ENCODE results near the gene PMS2.

DNA sequence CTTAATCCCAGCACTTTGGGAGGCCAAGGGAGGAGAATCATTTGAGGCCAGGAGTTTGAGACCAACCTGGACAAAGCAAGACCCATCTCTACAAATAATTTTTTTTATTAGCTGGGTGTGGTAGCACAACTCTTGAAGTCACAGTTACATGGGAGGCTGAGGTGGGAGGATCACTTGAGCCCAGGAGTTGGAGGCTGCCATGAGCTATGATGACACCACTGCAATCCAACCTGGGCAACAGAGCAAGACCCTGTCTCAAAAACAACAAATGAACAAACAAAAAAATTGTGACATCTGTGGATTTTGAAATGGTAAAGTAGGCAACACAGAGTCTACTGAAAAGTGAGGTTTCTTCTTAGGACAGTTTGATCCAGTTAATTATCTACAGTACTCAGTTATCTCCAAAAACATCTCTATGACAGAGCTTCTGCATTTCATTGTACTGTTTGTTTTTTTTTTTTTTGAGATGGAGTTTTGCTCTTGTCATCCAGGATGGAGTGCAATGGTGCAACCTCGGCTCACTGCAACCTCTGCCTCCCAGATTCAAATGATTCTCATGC is 19.0 kb upstream of the PMS2 start:
- TF ChIP-seq, protein P1, sequence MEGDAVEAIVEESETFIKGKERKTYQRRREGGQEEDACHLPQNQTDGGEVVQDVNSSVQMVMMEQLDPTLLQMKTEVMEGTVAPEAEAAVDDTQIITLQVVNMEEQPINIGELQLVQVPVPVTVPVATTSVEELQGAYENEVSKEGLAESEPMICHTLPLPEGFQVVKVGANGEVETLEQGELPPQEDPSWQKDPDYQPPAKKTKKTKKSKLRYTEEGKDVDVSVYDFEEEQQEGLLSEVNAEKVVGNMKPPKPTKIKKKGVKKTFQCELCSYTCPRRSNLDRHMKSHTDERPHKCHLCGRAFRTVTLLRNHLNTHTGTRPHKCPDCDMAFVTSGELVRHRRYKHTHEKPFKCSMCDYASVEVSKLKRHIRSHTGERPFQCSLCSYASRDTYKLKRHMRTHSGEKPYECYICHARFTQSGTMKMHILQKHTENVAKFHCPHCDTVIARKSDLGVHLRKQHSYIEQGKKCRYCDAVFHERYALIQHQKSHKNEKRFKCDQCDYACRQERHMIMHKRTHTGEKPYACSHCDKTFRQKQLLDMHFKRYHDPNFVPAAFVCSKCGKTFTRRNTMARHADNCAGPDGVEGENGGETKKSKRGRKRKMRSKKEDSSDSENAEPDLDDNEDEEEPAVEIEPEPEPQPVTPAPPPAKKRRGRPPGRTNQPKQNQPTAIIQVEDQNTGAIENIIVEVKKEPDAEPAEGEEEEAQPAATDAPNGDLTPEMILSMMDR (IDR thresholded peaks at IDR 0.05): no peak
- TF ChIP-seq POLR2AphosphoS5 (IDR thresholded peaks at IDR 0.05) (no peak), POLR2A (IDR thresholded peaks at IDR 0.05) (no peak), EP300 (IDR thresholded peaks at IDR 0.05) (no peak)

All from upper lobe of left lung (tissue), 4 donors.